HuH-7 (cell line): ENCODE data around the gene VAT1.

Experiments used
- DNase-seq: peaks from one replicate; pipeline ENCODE4 v3.0.0; 2011; ENCODE audit warnings: low spot score

The VAT1 gene

GRCh38 chr17:43027091-43028032 is 5.2 kb upstream of the VAT1 start:
- no peak for DNase-seq

GRCh38 chr17:43026595-43026994 is 4.4 kb upstream of the VAT1 start:
- DNase-seq = no peak

- DNase-seq = no peak
Observed at GRCh38 chr17:43025766-43026537, 3.8 kb upstream of the VAT1 start.

- DNase-seq = no peak
Observed at GRCh38 chr17:43025290-43025657, 3.1 kb upstream of the VAT1 start.

GRCh38 chr17:43024407-43025289 is 2.5 kb upstream of the VAT1 start, which contains the start of gene RND2:
RND2 (plus strand) TSS chr17:43025231; CDS start chr17:43025348, 117 bp downstream.
- DNase-seq = peak; percentile 99

- DNase-seq = peak; percentile 85
Observed at GRCh38 chr17:43020789-43021740, 1.1 kb downstream of the VAT1 start.

GRCh38 chr17:43020030-43020621 is 2.1 kb downstream of the VAT1 start:
- no peak for DNase-seq

- no peak for DNase-seq
Observed at GRCh38 chr17:43019418-43019817, 2.8 kb downstream of the VAT1 start.

- no peak for DNase-seq
Observed at GRCh38 chr17:43018932-43019331, 3.3 kb downstream of the VAT1 start.

- DNase-seq = no peak
Observed at GRCh38 chr17:43018008-43018853, 4.0 kb downstream of the VAT1 start.

- no peak for DNase-seq
Observed at GRCh38 chr17:43016216-43016615, 6.0 kb downstream of the VAT1 start.

- DNase-seq = no peak
Observed at GRCh38 chr17:43015579-43015978, 6.6 kb downstream of the VAT1 start.

- DNase-seq = no peak
Observed at GRCh38 chr17:43014649-43015542, 7.3 kb downstream of the VAT1 start.

- no peak for DNase-seq
Observed at GRCh38 chr17:43014020-43014648, 8.1 kb downstream of the VAT1 start.

- no peak for DNase-seq
Observed at GRCh38 chr17:43013296-43013695, 8.9 kb downstream of the VAT1 start.

GRCh38 chr17:43011728-43012472 is 10.3 kb downstream of the VAT1 start:
- DNase-seq = no peak

GRCh38 chr17:43010667-43011308 is 11.4 kb downstream of the VAT1 start:
- peak; percentile 79 for DNase-seq
